DMS 273 (cell line): ENCODE results near the gene ALPI.
A peak's percentile ranks its signal among the peaks of the same experiment; 100 is the strongest.
"Not testable (repeated sequence)": the region's sequence is repeated elsewhere in the genome, so short reads cannot be mapped to it uniquely, and the experiment has no call there.

Experiments
- DNase-seq: peaks from one replicate; lab custom pipeline; 2025; ENCODE audit not compliant: unreplicated experiment; lab: John Stamatoyannopoulos, UW

The ALPI gene

DNA sequence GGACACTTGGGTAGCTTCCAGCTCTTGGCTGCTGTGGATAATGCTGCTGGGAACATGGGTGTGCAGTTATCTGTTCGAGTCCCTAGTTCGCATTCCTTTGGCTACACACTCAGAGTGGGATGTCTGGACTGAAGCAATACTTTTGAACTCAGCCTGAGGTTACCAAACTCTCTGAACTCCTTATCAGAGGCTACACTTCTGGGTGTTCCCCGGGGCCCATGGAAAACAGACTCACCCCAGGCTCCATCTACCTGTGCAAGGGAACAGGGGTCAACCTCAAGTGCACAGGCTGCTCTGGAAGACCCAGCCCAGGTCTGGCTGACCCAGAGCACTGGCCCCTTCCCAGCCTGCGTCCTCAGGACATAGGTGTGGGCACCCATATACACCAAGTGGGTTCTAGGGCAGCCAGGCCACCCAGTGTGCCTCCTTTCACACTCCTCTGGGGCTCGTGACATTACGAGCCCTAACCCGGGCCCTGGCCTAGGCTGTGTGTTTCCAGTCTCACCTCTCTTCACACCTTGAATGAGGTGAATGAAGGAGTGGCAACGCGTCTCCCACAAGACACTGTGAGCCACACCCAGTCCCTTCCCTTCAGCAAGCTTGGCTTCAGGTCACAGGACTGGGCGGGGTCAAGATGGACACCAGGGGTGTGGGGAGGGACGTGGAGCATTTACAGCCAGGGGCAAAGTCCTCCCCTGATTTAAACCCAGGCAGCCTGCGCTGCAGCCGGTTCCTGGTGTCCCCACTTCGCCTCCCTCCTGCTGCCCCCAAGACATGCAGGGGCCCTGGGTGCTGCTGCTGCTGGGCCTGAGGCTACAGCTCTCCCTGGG lies at the start of gene ALPI:
Gene ALPI (plus strand): TSS at position 728 of the 830 bp plus-strand sequence. CDS start 47 bp downstream, at position 775.
- DNase-seq, result no peak

DNA sequence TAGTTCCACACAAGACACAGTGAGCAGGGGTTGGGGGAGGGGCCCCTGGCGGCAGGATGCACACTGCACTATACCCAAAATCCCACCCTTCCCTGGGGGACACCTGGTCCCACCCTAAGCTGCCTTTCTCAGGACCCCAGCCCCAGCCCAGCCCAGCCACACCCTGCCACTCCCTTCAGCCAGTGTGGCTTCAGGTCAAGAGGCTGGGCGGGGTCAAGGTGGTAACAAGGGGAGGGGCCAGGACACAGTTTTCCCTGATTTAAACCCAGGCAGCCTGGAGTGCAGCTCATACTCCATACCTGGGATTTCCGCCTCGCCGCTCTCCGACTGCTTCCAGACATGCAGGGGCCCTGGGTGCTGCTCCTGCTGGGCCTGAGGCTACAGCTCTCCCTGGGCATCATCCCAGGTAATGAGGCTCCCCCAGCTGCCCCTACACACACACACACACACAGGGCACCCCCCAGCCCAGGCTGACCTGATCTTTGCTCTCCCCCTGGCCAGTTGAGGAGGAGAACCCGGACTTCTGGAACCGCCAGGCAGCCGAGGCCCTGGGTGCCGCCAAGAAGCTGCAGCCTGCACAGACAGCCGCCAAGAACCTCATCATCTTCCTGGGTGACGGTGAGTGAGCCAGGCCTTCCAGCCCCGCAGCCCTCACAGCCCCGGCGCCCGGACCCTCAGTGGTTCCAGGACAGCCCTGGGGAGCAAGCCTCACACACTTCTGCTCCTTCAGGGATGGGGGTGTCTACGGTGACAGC lies 49.2 kb upstream of the ALPI start, which contains the start of gene ALPG:
Gene ALPG (plus strand): TSS at position 289 of the 755 bp plus-strand sequence. CDS start 51 bp downstream, at position 340.
- no peak for DNase-seq

DNA sequence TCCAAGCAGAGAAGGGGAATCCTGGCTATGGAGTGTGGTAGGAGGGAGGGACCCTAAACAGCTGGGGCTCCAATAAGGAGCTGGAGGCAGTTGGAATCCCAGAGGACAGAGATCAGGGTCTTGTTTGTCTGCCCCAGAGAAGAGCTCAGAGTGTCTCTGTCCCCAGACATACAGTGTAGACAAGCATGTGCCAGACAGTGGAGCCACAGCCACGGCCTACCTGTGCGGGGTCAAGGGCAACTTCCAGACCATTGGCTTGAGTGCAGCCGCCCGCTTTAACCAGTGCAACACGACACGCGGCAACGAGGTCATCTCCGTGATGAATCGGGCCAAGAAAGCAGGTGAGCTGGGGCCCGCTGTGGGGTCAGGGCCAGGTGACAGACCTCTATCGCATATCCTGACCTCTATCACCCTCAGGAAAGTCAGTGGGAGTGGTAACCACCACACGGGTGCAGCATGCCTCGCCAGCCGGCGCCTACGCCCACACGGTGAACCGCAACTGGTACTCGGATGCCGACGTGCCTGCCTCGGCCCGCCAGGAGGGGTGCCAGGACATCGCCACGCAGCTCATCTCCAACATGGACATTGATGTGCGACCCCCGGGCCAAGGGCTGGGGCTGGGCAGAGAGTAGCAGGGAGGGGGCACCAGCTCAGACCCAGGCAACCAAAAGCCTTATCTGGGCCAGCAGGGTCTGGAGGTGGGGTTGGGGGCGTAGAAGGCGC lies 48.4 kb upstream of the ALPI start:
- not testable (repeated sequence) for DNase-seq

DNA sequence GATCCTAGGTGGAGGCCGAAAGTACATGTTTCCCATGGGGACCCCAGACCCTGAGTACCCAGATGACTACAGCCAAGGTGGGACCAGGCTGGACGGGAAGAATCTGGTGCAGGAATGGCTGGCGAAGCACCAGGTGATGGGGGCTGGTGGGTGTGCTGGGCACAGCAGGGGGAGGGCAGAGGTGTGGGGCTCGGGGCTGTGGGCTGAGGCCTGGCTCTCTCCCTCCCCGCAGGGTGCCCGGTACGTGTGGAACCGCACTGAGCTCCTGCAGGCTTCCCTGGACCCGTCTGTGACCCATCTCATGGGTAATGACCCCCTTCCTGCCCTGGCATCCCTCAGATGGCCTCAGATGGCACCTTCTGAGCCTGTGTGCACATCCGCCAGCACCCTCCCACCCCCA lies 47.7 kb upstream of the ALPI start:
- DNase-seq, result not testable (repeated sequence)

DNA sequence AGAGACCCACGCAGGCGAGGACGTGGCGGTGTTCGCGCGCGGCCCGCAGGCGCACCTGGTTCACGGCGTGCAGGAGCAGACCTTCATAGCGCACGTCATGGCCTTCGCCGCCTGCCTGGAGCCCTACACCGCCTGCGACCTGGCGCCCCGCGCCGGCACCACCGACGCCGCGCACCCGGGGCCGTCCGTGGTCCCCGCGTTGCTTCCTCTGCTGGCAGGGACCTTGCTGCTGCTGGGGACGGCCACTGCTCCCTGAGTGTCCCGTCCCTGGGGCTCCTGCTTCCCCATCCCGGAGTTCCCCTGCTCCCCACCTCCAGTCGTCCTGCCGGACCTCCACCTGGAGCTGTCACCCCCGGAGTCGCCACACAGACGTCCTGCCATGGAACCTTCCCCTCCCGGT lies 46.3 kb upstream of the ALPI start:
- DNase-seq, result not testable (repeated sequence)

DNA sequence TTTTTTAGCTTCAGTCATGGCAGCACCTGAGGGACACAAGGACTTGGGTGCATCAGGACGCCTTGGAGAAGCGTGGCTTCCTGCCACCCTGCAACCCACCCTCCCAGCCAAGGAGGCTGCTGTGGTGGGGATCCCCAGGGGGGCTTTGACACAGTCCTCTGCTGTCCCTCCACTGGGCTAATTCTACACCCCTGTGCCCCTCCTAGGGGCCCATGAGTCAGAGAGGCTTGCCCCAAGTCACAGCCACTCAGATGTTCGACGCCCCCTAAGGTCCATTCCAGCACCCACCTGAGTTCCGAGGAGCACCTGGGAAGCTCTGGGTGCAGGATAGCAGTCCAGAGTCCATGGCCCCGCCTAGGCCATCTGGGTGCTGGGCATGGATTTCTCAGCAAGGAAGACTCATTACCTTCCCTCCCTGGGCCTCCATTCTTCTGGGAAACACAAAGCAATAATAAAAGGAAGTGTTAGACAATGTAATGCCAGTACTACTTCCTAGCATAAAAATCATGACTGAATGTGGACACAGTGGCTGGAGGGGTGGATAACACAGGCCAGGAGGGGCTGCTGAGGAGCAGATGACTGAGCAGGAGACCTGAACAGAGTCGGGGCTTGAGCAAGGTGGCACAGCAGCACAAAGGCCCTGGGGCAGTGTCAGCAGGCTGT lies 45.6 kb upstream of the ALPI start:
- DNase-seq, result no peak

DNA sequence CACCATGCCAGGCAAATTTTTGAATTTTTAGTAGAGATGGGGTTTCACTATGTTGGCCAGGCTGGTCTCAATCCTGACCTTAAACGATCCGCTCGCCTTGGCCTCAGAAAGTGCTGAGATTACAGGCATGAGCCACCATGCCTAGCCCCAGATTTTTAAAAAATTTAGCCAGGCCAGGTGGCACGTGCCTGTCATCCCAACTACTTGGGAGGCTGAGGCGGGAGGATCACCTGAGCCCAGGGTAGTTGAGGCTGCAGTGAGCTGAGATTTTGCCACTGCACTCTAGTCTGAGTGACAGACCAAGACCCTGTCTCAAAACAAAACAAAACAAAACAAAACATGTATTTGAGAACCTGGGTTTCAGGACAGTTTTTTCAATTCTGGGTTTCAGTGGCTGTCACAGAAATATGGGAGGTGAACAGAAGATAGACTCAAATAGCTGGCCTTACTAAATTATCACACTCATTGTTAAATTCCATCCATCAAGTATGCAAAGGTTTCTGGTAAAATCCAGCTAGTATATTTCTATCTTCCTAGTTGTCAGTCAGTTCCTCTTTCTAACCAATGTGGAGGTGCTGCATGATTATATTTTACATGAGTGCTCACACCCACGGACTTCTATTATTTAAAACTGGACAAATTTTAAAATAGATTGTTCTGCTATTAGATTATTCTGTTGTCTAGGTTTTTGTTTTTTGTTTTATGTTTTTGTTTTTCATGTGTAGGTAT lies 43.9 kb upstream of the ALPI start:
- DNase-seq, result no peak

DNA sequence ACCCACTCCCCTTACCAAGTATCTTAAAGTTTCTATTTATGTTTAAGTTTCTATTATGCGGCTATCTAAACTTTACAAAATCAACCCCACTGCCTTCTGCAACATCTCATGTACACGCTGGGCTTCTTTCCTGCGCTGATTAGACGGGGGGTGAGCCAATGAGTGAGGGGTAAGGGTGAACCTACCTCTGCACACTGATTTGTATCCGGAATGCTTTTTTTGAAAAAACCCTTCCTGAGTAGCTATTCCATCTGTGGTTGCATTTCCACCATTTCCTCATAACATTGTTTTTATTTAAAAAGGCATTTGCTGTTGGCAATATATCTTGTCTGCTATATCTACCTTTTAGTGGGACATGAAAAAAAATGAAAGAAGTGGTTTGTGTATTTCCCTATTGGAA lies 43.0 kb upstream of the ALPI start:
- no peak for DNase-seq

DNA sequence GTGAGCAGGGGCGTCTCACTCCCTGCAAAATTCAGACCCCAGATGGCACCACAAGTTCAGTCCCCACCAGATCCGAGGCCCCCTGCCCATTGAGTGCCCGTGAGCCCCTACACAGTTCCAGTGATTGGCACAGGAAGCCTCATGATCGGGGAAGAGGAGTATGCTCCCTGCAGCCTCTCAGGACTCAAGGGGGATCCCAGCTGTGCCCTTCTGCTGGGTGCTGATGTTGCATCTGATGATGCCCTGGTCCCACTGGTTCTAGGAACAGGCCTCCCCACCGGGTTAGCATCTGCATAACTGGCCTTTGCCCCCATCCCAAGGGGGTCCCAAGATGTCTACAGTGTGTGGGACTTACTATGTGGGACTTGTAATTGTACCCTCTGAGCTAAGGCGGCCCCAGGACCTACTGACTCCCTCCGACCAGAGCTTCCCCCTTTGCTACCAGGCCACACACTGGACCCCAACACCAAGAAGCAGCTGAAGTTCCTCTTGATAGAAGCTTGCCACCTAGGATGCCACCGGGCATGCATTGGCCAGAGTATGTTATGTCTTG lies 40.7 kb upstream of the ALPI start:
- DNase-seq, result no peak

DNA sequence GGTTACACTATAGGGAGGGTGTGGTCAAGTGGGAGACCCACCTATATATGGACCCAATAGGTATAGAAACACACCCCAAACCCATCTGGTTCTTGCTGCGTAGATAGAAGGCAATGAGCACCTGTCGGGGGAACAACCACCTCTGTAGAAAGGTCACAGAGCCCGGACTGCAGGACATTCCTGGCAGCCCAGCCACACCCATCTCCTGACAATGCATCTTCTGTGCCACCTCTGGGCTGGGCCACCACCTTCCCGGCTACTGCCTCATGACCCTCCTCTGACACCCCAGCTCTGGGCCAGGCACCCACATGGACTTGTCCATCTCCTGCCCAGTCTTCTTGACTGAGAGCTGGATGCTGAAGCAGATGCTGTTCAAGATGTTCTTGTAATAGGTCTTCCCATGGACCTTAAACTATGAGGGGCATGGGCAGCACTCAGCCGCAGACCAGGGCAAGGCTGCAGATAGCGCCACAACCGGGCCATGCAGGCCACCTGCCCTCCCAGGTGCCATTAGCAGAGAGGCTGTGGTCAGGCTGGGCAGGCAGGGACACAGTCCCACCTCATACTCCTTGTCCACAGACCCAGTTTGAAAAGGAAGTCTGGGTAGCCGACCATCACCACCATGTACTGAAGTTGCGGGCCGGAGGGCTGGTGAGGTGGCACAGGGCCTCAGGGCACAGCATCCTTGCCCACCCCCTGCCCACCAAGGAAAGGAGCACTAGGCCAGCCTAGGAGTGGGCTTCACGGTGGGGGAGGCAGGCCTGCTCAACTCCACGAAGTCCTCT lies 40.0 kb upstream of the ALPI start:
- DNase-seq, result no peak

DNA sequence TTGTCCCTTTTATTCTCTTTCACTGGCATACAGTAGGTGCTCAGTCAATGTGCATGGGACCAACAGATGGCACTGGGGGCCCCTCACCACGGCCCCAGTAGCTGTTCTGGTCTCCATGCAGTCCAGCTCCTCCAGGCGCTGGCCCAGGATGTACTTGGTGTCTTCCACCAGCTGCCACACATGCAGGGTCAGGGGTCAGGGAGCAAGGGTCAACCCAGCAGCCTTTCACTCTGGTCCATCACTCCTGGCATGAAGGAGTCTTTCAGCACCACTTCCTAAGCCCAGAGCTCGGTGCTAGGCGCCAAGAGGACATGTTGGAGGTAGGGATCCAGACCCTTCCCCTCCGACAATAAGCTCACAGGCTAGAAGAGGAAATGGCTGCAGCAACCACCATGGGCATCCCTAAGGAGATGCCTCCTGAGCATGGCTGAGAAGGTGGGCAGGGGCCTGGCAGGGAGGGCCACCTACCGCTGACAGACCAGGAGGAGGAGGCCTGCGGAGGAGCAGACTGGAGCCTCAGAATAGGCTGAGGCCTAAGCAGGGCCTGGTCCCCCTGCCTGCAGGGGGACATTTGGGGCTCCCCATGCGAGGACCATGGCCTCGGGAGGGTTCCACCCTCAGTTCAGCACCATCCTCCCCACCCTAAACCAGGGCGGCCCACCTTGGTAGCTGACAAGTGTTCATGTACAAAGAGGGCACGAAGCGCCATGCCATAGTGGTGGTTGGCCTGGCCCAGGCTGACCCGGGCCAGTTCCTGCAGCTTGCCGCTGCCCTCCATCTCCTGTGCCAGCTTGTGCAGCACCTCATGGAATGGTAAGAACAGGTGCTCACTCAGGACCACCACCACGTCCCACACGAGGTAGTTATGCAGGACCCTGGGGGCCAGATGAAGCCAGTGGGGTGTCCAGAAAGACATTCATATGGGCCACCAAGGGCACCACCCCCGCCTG lies 39.2 kb upstream of the ALPI start:
- no peak for DNase-seq

DNA sequence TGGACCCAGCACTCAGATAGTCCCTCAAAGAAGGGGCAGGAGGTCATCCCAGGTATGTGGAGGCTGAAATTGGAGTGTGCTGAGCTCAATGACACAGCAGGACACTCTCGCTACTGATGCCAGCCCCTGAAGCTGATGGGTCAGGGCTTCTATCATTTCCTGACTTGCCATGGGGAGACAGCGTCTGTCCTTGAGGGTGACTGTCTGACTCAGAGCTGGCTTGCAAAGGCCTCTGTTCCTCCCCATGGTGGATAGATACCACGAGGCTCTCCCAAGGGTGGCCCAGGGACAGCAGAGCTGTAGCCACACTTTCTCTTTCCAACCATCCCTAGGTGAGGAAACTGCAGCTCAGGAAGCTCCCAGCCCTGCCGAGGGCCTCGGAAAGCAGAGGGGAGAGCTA lies 38.5 kb upstream of the ALPI start:
- DNase-seq, result no peak

DNA sequence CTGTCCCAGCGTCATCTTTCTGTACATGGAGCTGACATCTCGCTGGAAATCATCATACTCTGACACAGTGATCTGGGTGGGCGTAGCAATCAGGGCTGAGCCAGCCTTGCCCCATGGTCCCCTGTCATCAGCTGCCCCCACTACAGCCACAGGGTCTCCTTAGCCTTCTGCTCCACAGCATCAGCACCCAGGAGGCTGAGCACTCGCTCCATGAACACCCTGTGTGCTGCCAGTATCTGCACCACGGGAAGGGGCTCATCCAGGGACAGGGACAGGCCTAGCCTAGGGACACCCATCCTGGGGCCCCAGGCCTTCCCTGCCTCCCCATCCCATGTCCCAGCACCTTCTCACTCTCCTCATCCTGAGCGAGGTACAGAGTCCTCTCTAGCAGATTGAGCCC lies 37.9 kb upstream of the ALPI start:
- DNase-seq, result no peak

DNA sequence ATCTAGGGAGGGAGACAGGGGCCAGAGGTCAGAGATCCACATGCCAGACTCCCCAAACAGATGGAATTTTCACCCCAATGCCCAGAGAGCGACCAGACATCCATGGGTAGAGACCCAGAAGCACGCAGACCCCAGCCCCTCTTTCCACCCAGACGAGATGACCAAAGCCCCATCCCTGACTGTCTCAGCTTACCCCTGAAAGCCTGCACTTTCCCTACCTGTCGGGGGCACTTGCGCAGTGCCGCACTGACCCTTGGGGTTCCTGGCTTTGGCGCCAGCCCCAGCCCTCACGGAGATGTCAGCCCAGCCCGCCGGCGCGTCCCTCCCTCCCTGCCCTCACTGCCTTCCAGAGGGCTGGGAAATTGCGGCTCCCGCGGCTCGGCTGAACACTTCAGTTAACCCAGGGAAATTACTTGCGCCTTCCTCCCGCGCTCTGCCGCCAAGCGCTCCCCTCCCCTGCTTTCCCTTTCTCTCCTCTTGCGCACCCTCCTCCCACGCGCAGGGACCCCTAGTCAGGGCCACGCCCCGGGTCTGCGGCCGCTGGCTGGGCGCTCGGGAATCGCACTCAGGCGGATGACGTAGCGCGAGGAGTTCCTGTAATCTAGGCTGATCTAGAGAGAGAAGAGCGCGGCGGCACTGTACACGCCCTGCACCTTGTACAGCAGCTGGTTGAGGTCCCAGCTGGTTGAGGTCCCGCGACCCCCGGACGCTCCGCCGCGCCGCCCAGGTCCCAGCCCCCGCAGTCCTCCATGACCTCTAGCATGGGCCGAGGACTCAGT lies 37.3 kb upstream of the ALPI start:
- peak; percentile 74 for DNase-seq

DNA sequence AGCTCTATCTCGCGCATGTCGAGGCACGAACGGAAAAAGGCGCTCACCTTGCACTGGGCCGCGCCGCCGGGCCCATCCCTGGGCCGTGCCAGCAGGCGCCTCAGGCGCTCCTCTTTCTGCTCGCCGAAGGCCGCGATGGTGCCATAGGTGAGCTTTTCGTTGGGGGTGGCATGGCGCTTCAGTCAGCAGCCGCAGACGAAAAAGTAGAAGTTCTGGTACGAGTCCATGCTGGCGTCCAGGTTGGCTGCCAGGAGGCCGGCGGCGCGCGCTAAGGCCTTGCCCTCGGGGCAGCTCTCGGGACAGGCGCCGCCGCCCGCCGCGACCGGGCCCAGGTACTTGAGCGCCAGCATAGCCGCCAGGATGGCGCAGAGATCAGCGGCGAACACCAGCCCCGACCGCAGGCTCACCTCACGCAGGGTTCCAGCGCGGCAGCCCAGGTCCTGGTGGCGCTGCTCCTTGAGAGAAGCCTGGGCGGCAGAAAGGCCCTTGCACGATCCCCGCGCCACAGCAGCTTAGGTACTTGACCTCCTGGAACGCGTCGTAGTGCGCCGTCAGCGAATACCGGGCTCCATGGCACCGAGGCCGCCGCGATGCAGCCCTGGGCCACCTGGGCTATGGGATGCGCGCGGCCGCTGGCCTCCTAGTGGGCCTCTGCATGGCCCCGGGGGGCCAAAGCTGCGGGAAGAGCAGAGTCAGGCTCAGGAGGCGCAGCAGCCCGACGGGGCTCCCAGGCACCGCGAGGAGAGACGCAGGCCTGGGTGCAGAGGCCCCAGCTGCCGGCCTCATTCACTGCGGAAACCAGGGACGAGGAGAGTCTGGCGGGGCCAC lies 36.5 kb upstream of the ALPI start:
- no peak for DNase-seq

DNA sequence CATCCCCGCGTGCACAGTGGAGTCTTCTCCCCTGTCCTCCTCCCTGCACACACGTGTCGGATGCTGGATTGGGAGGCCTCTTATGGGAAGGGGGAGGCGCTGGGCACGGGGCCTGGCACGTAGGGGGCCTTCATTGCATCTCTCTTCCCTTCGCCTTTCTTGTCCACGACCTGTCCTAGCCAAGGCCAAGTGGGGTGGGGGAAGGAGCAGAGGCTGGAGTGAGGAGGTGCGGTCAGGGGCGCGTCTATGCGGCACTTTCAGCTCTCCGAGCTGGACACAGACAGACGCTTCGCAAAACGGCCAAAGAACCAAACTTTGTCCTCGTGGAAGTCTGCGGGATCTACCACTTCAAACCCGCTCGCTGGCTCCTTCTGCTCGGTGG lies 35.9 kb upstream of the ALPI start:
- peak; percentile 24 for DNase-seq
